Activated naive CD8-positive, alpha-beta T cell treated with anti-CD3 and anti-CD28 coated beads, Interleukin-2, amount 50 U/mL, for 24 hours (primary cell): Measurements from ENCODE around the gene MIPOL1.
"Not testable (repeated sequence)": the region's sequence is repeated elsewhere in the genome, so short reads cannot be mapped to it uniquely, and the experiment has no call there.

Experiments used
- ATAC-seq: fragments of 150-1000 bp; cut with Tn5 transposase; one replicate; pipeline ENCODE4 v1.10.0; 2021
- DNase-seq: peaks from one replicate; pipeline ENCODE4 v3.0.0; 2021
- H3K27ac Mint-ChIP-seq: one replicate; pipeline ENCODE4 v1.8.0; 2021; ENCODE audit warnings: mild to moderate bottlenecking, mixed read lengths
- H3K27me3 Mint-ChIP-seq: one replicate; pipeline ENCODE4 v1.8.0; 2021; ENCODE audit warnings: mixed read lengths
- H3K36me3 Mint-ChIP-seq: one replicate; pipeline ENCODE4 v1.8.0; 2021; ENCODE audit warnings: low read depth, mixed read lengths
- H3K4me1 Mint-ChIP-seq: one replicate; pipeline ENCODE4 v1.8.0; 2021; ENCODE audit warnings: mixed read lengths
- H3K4me3 Mint-ChIP-seq: one replicate; pipeline ENCODE4 v1.8.0; 2021; ENCODE audit warnings: mild to moderate bottlenecking, moderate library complexity, mixed read lengths
- H3K9me3 Mint-ChIP-seq: one replicate; pipeline ENCODE4 v1.8.0; 2021; ENCODE audit warnings: mixed read lengths

Gene MIPOL1

DNA sequence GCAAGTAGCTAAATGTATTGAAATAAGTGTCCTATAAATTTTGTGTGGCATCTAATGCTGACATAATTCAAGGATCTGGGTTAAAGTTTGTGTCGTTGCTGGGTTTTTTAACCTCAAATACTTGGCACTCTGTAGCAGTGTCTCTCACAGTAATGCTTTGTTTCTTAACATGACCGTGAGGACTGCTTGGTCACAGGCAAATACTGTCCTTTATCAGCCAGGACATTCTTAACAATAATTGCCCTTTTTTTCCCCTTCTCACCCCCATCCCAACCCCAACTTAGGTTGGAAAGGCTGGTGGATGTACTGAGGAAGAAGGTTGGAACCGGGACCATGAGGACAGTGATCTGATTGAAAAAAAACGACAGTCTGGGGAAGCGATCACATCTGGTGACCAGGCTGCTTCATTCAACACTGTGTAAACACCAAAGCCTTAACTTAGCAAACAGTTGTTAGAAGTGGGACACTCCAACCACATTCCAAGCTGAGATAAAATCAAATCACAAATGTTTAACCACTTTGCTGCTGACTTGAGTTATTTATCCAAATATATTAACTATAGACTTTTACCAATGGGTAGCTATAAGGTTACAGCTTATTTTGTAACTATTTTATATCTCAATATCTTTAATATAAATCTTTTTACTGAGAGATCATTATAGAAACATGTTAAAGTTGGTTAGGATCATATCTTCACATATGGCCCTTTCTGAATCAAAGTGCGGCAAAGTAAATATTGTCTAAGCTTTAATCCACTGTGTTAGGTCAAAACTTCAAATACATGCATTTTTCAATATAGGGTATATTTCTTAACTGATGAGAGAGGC, 349.1 kb downstream of the MIPOL1 start:
- H3K4me3 Mint-ChIP-seq, result no peak overlapping the region
- H3K9me3 Mint-ChIP-seq, result peaks cover 1% of the 10 kb centered on the region
- no peaks in the 10 kb centered on the region for H3K36me3 Mint-ChIP-seq
- no peak for ATAC-seq
- H3K27me3 Mint-ChIP-seq, result no peaks in the 10 kb centered on the region
- no peak for DNase-seq
- no peaks in the 10 kb centered on the region for H3K4me1 Mint-ChIP-seq
- H3K27ac Mint-ChIP-seq, result no peak overlapping the region

DNA sequence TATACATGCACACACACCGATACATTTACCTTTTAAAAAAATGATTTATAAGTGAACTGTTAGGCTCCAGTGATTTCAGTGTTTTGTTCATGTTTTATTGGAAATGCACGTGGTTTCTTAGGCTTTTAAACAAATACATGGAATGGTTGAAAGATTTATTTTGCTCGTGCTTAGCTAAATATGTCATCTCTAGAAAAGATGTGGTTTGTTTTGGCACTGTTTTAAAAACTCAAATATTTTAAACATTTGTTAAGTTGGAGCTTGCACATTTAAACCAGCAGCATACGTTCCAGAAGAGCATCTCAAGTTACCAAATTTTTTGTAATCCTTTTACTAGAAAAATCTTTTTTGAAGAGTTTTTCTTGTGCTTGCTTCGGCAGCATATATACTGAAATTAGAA, 352.8 kb downstream of the MIPOL1 start:
- no peak overlapping the region for H3K27ac Mint-ChIP-seq
- H3K4me1 Mint-ChIP-seq, result no peaks in the 10 kb centered on the region
- H3K9me3 Mint-ChIP-seq, result peaks cover 19% of the 10 kb centered on the region
- ATAC-seq (no peak), DNase-seq (no peak)
- no peaks in the 10 kb centered on the region for H3K36me3 Mint-ChIP-seq
- H3K4me3 Mint-ChIP-seq, result no peak overlapping the region
- no peaks in the 10 kb centered on the region for H3K27me3 Mint-ChIP-seq

DNA sequence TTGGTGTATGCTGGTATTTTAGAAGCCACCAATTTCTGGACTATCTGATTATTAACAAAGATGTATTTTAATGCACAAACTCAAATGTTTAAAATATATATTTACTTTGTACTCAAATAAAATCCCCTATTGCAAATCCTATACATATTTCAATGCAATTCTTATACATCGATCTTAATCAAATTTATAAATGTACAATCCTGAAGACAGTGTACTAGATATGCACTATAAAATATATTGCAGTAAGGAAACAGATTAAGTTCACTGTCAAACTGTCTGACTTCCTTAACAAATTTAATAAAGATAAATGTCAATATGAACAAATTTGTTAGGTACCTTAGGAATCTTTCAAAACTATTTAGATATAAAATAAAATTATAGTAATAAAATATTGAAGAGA, 353.4 kb downstream of the MIPOL1 start:
- H3K4me3 Mint-ChIP-seq, result no peak overlapping the region
- H3K4me1 Mint-ChIP-seq, result no peaks in the 10 kb centered on the region
- H3K9me3 Mint-ChIP-seq, result peaks cover 19% of the 10 kb centered on the region
- H3K36me3 Mint-ChIP-seq, result no peaks in the 10 kb centered on the region
- DNase-seq (no peak), ATAC-seq (no peak)
- no peak overlapping the region for H3K27ac Mint-ChIP-seq
- no peaks in the 10 kb centered on the region for H3K27me3 Mint-ChIP-seq

DNA sequence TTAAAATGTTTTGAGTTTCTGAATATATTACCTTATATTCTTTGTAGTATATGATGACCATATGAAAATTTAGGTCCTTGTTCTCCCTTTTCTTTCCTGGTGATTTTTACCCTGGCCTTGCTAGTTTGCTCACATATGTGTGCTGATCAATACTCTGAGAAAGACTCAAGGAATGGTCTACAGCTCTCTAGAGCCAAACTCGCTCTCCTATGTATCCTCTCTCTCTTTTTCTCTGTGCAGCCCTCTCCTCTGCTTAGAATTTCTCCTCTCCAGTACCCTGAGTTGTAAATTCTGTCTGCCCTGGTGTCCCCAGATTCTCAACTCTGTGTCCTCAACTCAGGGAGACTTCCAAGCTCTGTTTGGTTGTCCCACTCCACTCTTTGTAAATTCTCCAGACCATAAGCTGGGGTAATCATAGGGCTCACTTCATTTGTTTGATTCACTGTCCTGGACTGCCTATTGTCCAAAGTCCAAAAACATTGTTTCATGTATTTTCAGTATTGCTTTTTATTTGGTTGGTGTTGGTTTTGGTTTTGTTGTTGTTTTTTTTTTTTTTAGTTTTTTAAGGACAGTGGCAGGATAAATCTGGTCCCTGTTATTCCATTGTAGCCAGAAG, 356.3 kb downstream of the MIPOL1 start:
- no peak for ATAC-seq
- H3K27me3 Mint-ChIP-seq, result no peaks in the 10 kb centered on the region
- H3K36me3 Mint-ChIP-seq, result peaks cover 4% of the 10 kb centered on the region
- no peaks in the 10 kb centered on the region for H3K4me1 Mint-ChIP-seq
- peaks cover 32% of the 10 kb centered on the region for H3K9me3 Mint-ChIP-seq
- no peak overlapping the region for H3K4me3 Mint-ChIP-seq
- no peak for DNase-seq
- no peak overlapping the region for H3K27ac Mint-ChIP-seq

DNA sequence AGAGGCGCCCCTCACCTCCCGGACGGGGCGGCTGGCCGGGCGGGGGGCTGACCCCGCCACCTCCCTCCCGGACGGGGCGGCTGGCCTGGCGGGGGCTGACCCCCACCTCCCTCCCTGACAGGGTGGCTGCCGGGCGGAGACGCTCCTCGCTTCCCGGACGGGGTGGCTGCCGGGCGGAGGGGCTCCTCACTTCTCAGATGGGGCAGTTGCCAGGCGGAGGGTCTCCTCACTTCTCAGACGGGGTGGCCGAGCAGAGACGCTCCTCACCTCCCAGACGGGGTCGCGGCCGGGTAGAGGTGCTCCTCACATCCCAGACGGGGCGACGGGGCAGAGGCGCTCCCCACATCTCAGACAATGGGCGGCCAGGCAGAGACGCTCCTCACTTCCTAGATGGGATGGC, 357.9 kb downstream of the MIPOL1 start:
- not testable (repeated sequence) for H3K27ac Mint-ChIP-seq

DNA sequence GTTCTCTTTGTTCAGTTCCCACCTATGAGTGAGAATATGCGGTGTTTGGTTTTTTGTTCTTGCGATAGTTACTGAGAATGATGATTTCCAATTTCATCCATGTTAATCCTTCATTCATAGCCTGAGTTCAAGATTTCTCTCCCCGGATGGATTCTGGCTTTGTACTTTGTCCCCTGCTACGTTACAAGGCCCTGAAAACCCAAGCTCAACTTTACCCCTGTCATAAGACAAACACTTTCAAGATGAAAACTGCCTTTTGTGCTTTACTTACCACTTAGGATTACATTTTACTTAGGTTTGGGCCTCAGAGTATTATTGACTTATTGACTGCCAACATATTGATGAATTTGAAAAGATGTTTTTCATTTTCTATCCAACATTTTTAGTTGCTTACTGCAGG, 361.0 kb downstream of the MIPOL1 start:
- peaks cover 21% of the 10 kb centered on the region for H3K9me3 Mint-ChIP-seq
- DNase-seq, result no peak
- no peaks in the 10 kb centered on the region for H3K4me1 Mint-ChIP-seq
- H3K4me3 Mint-ChIP-seq, result no peak overlapping the region
- no peak for ATAC-seq
- H3K27me3 Mint-ChIP-seq, result no peaks in the 10 kb centered on the region
- peaks cover 4% of the 10 kb centered on the region for H3K36me3 Mint-ChIP-seq
- no peak overlapping the region for H3K27ac Mint-ChIP-seq

More for the DNA sequence above, 357.9 kb downstream of the MIPOL1 start:
- H3K4me3 Mint-ChIP-seq, ATAC-seq, DNase-seq, H3K4me1 Mint-ChIP-seq, H3K27me3 Mint-ChIP-seq, H3K36me3 Mint-ChIP-seq: not testable (repeated sequence)
- peaks cover 34% of the 10 kb centered on the region for H3K9me3 Mint-ChIP-seq

DNA sequence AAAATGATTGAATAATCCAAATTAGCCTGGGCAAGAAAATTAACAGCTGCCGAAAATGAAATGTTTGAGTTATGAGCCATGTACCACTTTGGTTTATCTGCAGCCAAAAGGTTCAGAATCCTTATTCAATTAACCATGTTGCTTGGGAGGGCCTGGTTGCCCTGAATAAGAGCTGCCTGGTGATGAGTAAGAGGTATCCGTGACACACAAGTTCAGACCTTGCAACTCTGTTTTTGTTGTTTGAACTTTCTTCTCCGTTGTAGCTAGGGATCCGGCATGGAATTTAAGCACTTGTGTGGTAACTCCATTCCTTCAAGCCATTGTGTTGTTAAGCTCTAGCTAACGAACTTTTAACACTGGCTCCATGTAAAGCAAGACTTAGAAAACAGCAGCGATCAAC, 361.6 kb downstream of the MIPOL1 start:
- Mint-ChIP-seq H3K4me3 (no peak overlapping the region), H3K4me1 (no peaks in the 10 kb centered on the region), H3K9me3 (peaks cover 18% of the 10 kb centered on the region), H3K27me3 (no peaks in the 10 kb centered on the region), H3K36me3 (peaks cover 4% of the 10 kb centered on the region), H3K27ac (no peak overlapping the region)
- ATAC-seq (no peak), DNase-seq (no peak)

DNA sequence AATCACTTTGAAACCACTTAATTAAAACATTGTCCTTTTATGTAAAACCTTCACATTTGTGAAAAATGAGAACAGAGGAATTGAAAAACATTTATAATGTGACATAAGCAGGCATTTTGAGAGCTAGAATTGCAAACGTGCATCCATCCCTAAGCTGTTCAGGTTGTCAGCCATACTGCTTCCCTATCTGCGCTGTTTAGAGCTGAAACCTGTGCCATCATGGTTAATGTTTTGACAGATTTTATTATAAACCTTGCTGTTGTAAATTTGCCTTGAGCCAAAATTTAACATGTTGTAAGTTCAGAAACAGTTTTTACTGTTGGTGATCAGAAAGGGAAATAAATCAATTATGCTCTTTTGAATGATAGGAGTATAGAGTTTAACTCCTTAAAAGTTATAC, 365.5 kb downstream of the MIPOL1 start:
- DNase-seq (no peak), ATAC-seq (no peak)
- Mint-ChIP-seq H3K27ac (no peak overlapping the region), H3K4me3 (no peak overlapping the region), H3K4me1 (no peaks in the 10 kb centered on the region), H3K9me3 (peaks cover 10% of the 10 kb centered on the region), H3K27me3 (no peaks in the 10 kb centered on the region), H3K36me3 (no peaks in the 10 kb centered on the region)

DNA sequence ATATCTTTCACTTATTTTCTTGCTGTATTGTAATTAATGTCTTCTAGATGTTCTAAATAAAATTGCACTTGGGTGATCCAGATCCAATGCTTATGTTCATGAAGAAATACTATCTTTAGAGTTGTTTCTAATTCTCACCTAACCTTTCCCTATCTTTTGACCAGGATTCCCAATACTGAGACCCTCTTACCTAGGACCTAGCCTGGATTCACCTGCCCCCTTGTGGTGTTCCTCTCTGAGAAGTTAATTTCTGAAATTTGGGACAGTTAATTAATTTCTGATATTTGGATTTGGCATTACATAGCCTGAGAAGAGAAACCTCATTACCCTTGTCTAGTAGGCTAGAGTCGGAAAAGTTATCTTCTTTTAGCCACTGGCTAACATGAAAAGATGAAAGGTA, 367.8 kb downstream of the MIPOL1 start:
- Mint-ChIP-seq H3K36me3 (no peaks in the 10 kb centered on the region), H3K9me3 (peaks cover 4% of the 10 kb centered on the region), H3K4me1 (no peaks in the 10 kb centered on the region), H3K4me3 (no peak overlapping the region), H3K27me3 (no peaks in the 10 kb centered on the region), H3K27ac (no peak overlapping the region)
- no peak for DNase-seq
- no peak for ATAC-seq

DNA sequence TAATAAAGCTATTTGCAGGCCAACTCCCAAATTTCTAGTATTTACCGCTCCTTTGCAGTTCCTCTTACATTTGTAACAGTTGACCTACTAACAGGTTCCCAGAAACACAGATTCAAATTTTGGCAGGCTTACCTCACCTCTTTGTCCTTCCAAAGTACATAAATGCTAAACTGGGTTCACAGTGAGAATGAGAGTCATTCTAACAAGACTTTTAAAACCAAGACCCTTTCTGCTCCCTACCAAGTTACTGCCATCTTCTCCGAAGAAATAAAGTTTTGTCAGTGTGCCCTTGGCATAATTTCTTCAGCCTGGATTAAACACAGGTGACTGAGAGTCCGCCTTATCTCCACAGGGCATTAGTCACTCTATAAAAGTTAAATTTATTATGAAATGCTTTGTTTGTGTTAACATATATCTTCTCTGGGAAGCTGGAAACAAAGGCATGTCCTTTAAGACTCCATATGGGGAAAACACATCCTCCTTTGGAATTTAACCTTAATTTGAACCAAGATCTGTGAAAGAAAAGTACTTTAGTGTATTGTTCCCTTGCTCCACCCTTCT, 369.2 kb downstream of the MIPOL1 start:
- Mint-ChIP-seq H3K27me3 (peaks cover 2% of the 10 kb centered on the region), H3K36me3 (no peaks in the 10 kb centered on the region), H3K9me3 (peaks cover 10% of the 10 kb centered on the region), H3K4me1 (no peaks in the 10 kb centered on the region), H3K4me3 (no peak overlapping the region), H3K27ac (no peak overlapping the region)
- DNase-seq, result no peak
- ATAC-seq, result no peak

DNA sequence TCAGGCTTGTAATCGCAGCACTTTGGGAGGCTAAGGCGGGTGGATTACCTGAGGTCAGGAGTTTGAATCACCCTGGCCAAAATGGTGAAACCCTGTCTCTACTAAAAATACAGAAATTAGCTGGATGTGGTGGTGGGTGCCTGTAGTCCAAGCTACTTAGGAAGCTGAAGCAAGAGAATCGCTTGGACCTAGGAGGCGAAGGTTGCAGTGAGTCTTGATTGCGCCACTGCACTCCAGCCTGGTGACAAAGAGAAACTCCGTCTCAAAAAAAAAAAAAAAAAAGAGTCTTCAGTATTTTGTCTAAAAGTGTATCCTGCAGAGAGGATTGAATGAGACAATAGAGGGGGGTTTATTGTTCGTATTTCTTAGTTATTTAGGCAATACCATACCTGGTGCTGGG, 372.0 kb downstream of the MIPOL1 start:
- no peak for ATAC-seq
- H3K4me1 Mint-ChIP-seq, result no peaks in the 10 kb centered on the region
- no peak for DNase-seq
- peaks cover 6% of the 10 kb centered on the region for H3K27me3 Mint-ChIP-seq
- peaks cover 8% of the 10 kb centered on the region for H3K9me3 Mint-ChIP-seq
- H3K4me3 Mint-ChIP-seq, result no peak overlapping the region
- no peaks in the 10 kb centered on the region for H3K36me3 Mint-ChIP-seq
- H3K27ac Mint-ChIP-seq, result no peak overlapping the region

DNA sequence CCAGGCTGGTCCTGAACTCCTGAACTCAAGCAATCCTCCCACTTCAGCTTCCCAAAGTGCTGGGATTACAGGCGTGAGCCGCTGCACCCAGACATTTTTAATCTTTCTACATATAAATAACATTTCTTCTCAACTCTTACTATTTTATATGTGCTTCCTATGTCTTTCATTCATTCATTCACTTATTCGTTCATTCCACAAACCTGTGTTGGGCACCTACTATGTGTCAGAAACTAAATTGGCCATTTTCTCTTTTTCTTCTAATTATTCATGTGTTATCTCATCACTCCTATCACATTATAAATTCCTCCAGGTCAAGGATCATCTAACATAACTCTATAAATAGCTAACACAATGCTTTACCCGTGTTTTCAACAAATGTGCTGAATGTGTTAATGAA, 373.7 kb downstream of the MIPOL1 start:
- no peak overlapping the region for H3K4me3 Mint-ChIP-seq
- no peaks in the 10 kb centered on the region for H3K4me1 Mint-ChIP-seq
- DNase-seq (no peak), ATAC-seq (no peak)
- H3K27me3 Mint-ChIP-seq, result peaks cover 8% of the 10 kb centered on the region
- H3K9me3 Mint-ChIP-seq, result peaks cover 8% of the 10 kb centered on the region
- no peaks in the 10 kb centered on the region for H3K36me3 Mint-ChIP-seq
- no peak overlapping the region for H3K27ac Mint-ChIP-seq

DNA sequence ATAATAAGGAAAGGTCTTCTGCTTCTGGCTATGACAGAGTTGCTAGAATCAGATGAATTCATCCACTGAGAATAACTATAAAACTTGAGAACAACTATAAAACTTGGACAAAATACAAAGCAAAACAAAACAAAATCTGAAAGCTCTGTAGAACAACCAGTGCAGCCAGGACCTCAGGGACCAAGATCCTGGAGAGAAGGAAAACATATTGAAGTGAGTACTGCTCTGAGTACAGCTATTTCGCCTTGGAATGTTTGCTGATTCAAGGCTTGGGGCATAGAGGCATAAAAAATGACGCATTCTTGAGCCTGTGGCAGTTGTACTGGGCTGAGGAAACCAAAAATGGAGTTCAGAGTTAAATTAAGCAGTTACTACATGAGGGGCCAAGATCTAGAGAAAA, 375.6 kb downstream of the MIPOL1 start:
- Mint-ChIP-seq H3K4me1 (no peaks in the 10 kb centered on the region), H3K4me3 (no peak overlapping the region), H3K9me3 (peaks cover 8% of the 10 kb centered on the region), H3K27ac (no peak overlapping the region), H3K27me3 (peaks cover 9% of the 10 kb centered on the region), H3K36me3 (no peaks in the 10 kb centered on the region)
- no peak for ATAC-seq
- no peak for DNase-seq

DNA sequence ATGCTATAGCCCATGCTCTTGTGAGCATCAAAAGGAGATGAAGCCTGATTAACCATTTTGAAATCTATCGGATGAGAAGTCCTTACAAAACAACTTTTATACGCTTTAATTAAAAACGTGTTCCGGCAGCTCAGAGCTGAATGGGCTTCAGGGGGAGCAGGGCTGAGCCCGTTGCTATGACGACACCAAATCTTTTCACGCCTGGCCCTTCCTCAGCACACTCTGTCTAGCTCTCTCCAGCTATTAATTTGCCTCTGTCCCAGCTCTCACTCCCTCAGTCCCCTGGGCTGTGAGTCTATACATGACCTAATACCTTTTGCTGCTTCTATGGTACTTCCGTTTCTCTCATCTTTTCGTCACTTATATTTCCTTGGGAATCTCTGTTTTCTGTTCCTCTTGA, 381.5 kb downstream of the MIPOL1 start:
- Mint-ChIP-seq H3K4me1 (no peaks in the 10 kb centered on the region), H3K4me3 (no peak overlapping the region), H3K27me3 (peaks cover 25% of the 10 kb centered on the region), H3K36me3 (no peaks in the 10 kb centered on the region), H3K27ac (no peak overlapping the region), H3K9me3 (no peaks in the 10 kb centered on the region)
- DNase-seq, result no peak
- no peak for ATAC-seq

DNA sequence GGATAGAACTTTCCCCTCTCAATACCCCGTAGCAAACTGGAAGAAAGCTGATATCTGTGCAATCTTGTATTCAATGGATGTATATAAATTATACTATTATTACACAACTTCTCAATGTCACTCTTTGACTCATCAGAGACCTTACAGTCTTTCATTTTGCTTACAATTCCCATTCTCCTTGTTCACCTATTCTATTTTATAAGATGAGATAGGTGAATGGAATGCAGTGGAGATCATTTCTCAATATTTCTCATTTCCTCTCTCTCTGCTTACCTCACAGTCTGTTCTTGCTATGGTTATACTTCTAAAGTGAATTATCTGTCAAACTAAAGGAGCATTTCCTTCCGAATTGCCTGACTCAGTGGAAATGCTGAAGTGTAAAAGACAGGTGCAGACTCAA, 382.4 kb downstream of the MIPOL1 start:
- Mint-ChIP-seq H3K4me3 (no peak overlapping the region), H3K36me3 (no peaks in the 10 kb centered on the region), H3K9me3 (no peaks in the 10 kb centered on the region), H3K4me1 (no peaks in the 10 kb centered on the region), H3K27me3 (peaks cover 27% of the 10 kb centered on the region), H3K27ac (no peak overlapping the region)
- ATAC-seq (no peak), DNase-seq (no peak)
